ENCODE measurements around the gene FBXW5. TPM values are rescaled to one million over a fixed set of nuclear protein-coding genes. Genes with fewer than 3 reads are reported as not detected.

The FBXW5 gene
- total RNA-seq, 2 experiments from 2014 or later = 44.0 to 47.8 TPM

DNA sequence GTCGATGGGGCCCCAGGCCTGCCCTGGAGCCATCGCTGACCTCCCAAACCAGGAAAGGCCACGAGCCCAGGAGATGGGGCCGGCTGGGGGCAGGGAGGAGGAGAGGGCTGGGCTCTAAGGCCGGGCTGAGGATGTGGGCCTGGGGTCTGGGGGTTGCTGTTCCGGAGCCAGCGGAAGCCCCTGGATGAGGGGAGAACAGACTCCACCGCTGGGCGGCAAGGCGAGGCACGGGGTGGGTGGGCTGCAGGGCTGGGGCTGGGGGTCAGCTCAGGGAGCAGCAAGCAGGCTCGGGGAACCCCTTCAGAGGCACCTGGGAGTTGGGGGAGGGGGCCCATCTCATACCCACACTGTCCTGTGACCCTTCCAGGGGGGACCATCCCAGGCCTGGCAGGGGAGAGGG lies 19.2 kb upstream of the FBXW5 start:
- intact Hi-C loops (cut with micrococcal nuclease) = no loop called here
- CTCF ChIA-PET = no interaction called here
- Mint-ChIP-seq H3K4me3 (no peak overlapping the region), H3K36me3 (ENCODE audit: low read depth) (no peaks in the 10 kb centered on the region), H3K27me3 (ENCODE audit: low read depth) (no peaks in the 10 kb centered on the region), H3K27ac (no peak overlapping the region), H3K4me1 (ENCODE audit: low read depth) (peaks cover 12% of the 10 kb centered on the region), H3K9me3 (no peaks in the 10 kb centered on the region)
- no peak for DNase-seq

DNA sequence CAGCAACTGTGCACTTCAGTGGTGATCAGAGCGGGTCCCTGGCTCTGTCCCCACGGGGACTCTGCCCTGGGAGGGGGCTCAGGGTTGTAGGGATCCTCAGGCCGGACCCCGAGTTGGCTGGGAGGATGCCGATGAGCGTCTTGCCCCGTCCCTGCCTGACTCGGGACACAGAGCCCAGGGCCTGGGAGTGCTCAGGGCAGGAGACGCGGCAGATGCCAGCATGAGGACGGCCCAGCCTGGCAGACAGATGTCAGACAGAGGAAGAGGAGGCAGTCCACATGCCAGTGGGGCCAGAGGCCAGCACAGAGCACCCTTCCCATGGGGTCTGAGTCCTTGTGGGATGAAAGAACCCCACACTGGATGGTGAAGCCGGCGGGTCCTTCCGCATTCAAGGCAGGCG lies 18.8 kb upstream of the FBXW5 start:
- CTCF ChIA-PET = no interaction called here
- H3K4me3 Mint-ChIP-seq = no peak overlapping the region
- H3K9me3 Mint-ChIP-seq = no peaks in the 10 kb centered on the region
- H3K27me3 Mint-ChIP-seq (ENCODE audit: low read depth) = no peaks in the 10 kb centered on the region
- H3K27ac Mint-ChIP-seq = no peak overlapping the region
- H3K36me3 Mint-ChIP-seq (ENCODE audit: low read depth) = no peaks in the 10 kb centered on the region
- DNase-seq = no peak
- intact Hi-C loops (cut with micrococcal nuclease) = no loop called here
- peaks cover 12% of the 10 kb centered on the region for H3K4me1 Mint-ChIP-seq (ENCODE audit: low read depth)

DNA sequence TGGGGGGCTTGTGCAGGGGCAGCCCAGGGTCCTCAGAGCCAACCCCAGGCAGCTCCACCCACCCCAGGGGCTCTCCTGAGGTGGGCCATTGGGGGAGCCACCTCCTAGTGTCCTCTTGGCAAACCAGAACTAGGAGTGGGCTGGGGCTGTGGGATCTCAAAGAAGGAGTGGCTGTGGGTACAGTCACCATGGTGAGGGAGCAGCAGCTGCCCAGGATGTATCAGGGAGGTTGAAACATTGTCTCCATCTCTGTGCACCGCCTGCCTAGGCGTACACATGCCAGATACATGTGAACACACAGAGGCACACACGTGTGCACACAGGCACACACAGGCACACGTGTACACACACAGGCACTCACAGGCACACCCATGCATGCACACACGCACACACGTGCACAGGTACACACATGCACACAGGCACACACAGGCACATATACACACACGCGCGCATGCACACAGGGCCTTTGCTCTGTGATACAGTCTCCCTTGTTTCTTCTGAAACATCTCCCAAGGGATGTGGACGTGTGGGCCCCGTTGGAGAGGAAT lies 18.2 kb upstream of the FBXW5 start:
- Mint-ChIP-seq H3K36me3 (ENCODE audit: low read depth) (no peaks in the 10 kb centered on the region), H3K4me1 (ENCODE audit: low read depth) (peaks cover 12% of the 10 kb centered on the region), H3K9me3 (no peaks in the 10 kb centered on the region), H3K4me3 (no peak overlapping the region), H3K27me3 (ENCODE audit: low read depth) (no peaks in the 10 kb centered on the region), H3K27ac (no peak overlapping the region)
- DNase-seq = no peak
- CTCF ChIA-PET = no interaction called here
- intact Hi-C loops (cut with micrococcal nuclease) = no loop called here

DNA sequence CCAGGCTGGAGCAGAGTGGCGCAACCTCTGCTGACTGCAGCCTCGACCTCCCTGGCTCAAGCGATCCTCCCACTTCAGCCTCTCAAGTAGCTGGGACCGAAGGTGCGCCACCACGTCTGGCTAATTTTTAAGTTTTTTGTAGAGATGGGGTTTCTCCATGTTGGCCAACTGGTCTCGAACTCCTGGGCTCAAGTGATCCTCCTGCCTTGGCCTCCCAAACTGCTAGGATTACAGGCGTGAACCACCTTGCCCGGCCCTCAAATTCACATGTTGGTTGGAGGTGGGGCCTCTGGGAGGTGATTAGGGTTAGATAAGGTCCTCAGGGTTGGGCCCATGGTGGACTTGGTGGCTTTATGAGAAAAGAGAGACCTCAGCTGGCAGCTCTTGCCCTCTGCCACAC lies 17.6 kb upstream of the FBXW5 start:
- no peaks in the 10 kb centered on the region for H3K9me3 Mint-ChIP-seq
- no peaks in the 10 kb centered on the region for H3K27me3 Mint-ChIP-seq (ENCODE audit: low read depth)
- H3K4me3 Mint-ChIP-seq = no peak overlapping the region
- H3K27ac Mint-ChIP-seq = no peak overlapping the region
- DNase-seq = no peak
- intact Hi-C loops (cut with micrococcal nuclease) = no loop called here
- H3K36me3 Mint-ChIP-seq (ENCODE audit: low read depth) = no peaks in the 10 kb centered on the region
- peaks cover 12% of the 10 kb centered on the region for H3K4me1 Mint-ChIP-seq (ENCODE audit: low read depth)
- CTCF ChIA-PET = interaction anchor here (0.6 kb wide), 1 partner anchor 146 kb away, joined by 4 read pairs; no protein-coding TSS in a partner anchor

DNA sequence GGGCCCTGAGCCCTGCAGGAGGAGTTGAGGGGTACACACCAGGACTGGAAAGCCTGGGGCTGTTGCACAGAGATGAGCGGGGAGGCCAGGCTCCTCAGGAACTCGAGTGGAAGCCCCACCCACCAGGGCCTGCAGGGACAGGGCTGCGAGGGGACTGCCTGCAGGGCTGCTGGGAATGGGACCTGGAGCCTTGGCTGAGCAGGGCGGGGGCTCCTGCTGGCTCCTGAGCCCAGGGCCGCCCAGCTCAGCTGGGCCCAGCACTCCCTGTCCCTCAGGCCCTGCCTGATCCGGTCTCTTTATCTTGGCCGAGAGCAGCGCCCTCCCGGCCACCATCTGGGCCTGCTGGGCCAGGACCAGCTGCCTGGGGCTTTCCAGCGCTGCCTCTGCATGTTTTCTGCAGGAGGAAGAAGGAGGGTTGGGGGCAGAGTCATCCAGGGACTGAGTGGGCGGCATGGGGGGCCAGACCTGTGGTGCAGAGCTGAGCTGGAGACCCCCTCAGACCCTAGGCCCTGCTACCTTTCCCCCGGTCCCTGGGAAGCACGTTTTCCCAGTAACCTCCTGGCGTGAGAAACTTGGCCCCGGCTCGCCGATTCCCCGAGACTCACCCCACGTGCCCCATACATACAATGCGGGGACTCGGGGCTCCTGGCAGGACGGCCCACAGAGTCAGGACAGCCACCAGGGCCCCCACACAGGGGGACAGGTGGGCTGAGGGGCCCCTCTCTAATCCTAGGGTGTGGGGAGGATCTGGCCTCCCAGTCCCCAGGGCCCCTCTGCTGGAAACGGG lies 16.9 kb upstream of the FBXW5 start:
- Mint-ChIP-seq H3K27ac (no peak overlapping the region), H3K4me3 (no peak overlapping the region), H3K27me3 (ENCODE audit: low read depth) (no peaks in the 10 kb centered on the region), H3K4me1 (ENCODE audit: low read depth) (peaks cover 12% of the 10 kb centered on the region), H3K9me3 (peaks cover 2% of the 10 kb centered on the region), H3K36me3 (ENCODE audit: low read depth) (no peaks in the 10 kb centered on the region)
- DNase-seq = no peak
- intact Hi-C loops (cut with micrococcal nuclease) = no loop called here
- CTCF ChIA-PET = interaction anchor here (0.6 kb wide), 1 partner anchor 145 kb away, joined by 4 read pairs; no protein-coding TSS in a partner anchor

DNA sequence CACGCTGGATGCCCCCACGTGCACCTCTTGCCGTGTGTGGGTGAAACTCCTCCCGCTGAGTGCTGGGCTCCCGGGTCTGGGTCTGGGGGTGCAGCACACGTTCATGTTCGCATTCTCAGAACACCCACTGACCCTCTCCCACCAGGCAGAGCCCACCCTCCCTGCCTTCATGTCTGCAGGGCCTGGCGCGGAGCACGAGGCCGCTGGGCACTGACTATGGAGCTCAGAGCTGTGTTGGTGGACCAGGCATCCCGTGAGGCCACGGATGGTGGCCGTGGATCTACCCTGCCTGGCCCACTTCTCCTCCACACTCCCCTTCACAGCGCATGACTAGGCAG lies 16.4 kb upstream of the FBXW5 start:
- no peaks in the 10 kb centered on the region for H3K27me3 Mint-ChIP-seq (ENCODE audit: low read depth)
- H3K36me3 Mint-ChIP-seq (ENCODE audit: low read depth) = no peaks in the 10 kb centered on the region
- no peak overlapping the region for H3K27ac Mint-ChIP-seq
- H3K4me3 Mint-ChIP-seq = no peak overlapping the region
- CTCF ChIA-PET = no interaction called here
- intact Hi-C loops (cut with micrococcal nuclease) = no loop called here
- no peak for DNase-seq
- H3K9me3 Mint-ChIP-seq = peaks cover 2% of the 10 kb centered on the region
- H3K4me1 Mint-ChIP-seq (ENCODE audit: low read depth) = peaks cover 7% of the 10 kb centered on the region

DNA sequence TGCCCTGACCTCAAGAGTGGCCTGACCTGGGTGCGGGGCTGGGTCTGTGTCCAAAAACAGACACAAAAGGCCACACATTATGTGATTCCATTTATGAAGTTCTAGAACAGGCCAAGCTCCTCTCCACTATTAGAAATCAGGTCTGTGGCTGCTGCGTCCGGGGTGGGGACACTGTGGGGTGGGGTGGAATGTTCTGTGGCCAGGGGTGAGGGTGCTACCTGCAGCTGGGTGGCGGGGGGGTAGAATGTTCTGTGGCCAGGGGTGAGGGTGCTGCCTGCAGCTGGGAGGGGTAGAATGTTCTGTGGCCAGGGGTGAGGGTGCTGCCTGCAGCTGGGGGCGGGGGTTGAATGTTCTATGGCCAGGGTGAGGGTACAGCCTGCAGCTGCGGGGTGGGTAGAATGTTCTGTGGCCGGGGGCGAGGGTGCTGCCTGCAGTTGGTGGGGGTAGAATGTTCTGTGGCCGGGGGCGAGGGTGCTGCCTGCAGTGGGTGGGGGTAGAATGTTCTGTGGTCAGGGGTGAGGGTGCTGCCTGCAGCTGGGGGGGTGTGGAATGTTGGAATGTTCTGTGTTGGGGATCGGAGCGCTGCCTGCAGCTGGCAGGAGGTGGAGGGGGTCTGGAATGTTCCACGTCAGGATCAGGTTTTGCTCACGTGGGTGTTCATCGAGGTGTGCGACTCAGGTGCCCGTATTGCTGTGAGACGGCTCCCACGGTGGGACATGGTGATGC lies 15.8 kb upstream of the FBXW5 start:
- no peaks in the 10 kb centered on the region for H3K27me3 Mint-ChIP-seq (ENCODE audit: low read depth)
- H3K27ac Mint-ChIP-seq = no peak overlapping the region
- no peak overlapping the region for H3K4me3 Mint-ChIP-seq
- DNase-seq = no peak
- CTCF ChIA-PET = no interaction called here
- intact Hi-C loops (cut with micrococcal nuclease) = no loop called here
- H3K4me1 Mint-ChIP-seq (ENCODE audit: low read depth) = peaks cover 4% of the 10 kb centered on the region
- no peaks in the 10 kb centered on the region for H3K36me3 Mint-ChIP-seq (ENCODE audit: low read depth)
- H3K9me3 Mint-ChIP-seq = peaks cover 2% of the 10 kb centered on the region

DNA sequence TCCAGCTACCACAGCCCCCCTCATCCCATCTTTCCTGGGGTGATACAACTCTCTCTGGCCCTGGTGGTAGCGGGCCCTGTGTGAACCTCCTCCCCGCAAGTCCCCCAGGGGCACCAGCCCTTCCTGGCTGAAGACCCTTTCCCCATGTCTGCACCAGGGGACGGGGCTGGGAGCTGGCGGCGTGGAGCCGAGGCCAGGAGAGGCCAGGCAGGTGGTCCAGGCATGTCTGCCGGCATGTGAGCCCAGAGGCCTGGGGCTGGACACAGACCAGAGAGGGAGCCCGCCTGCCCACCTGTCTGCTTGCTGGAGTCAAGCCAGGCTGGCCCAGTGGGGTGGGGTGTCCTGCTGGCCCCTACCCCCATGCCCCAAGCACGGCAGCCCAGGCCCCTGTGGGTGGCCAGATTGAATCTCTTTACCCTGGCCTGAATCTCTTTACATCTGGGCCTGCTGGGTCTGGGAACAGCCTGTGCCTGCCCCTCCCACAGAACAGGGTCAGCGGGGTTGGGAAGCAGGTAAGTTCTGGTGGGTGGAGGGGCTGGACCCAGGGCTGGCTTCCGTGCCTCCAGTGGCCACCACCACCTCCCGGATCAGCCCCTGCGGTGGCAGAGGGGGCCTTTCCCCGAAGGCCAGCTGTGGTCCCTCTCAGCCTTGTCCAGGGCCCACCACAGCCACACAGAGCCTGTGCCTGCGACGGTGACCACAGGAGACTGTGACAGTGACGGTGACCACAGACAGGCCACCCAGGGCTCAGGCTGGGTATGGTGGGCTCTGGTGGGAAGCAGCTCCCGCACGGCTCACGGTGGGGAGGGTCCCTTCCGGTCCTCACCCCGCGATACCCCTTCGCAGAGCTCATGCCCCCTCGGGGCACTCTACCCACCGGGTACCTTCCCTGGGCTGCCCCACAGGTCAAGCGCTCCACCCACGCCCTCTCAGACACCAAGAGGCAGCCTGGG lies 14.6 kb upstream of the FBXW5 start:
- no peak overlapping the region for H3K4me3 Mint-ChIP-seq
- peaks cover 2% of the 10 kb centered on the region for H3K9me3 Mint-ChIP-seq
- H3K36me3 Mint-ChIP-seq (ENCODE audit: low read depth) = no peaks in the 10 kb centered on the region
- intact Hi-C loops (cut with micrococcal nuclease) = no loop called here
- H3K4me1 Mint-ChIP-seq (ENCODE audit: low read depth) = peaks cover 2% of the 10 kb centered on the region
- no peaks in the 10 kb centered on the region for H3K27me3 Mint-ChIP-seq (ENCODE audit: low read depth)
- CTCF ChIA-PET = interaction anchor here (1.1 kb wide), 1 partner anchor 277 kb away, joined by 3 read pairs; no protein-coding TSS in a partner anchor
- DNase-seq = no peak
- no peak overlapping the region for H3K27ac Mint-ChIP-seq

DNA sequence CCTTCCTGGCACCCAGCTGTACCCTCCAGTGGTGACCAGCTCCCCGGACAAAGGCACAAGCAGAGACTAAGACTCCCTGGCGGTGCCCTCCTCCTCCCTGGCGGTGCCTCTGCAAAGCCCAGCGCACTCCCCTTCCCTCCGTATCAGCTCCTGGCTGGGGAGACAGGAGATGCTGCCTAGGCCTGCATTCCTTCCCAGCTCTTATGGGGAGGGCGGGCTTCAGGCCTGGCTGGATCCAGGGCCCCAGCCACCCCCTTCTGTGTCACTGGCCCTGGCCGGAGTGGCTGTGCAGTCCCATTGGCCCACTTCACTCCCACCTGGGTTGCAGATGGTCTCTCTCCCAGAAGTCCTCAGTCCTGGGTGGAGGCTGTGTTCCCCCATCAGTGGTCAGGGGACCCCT lies 13.9 kb upstream of the FBXW5 start:
- Mint-ChIP-seq H3K27me3 (ENCODE audit: low read depth) (no peaks in the 10 kb centered on the region), H3K4me1 (ENCODE audit: low read depth) (peaks cover 2% of the 10 kb centered on the region), H3K27ac (no peak overlapping the region), H3K9me3 (peaks cover 2% of the 10 kb centered on the region), H3K4me3 (no peak overlapping the region), H3K36me3 (ENCODE audit: low read depth) (no peaks in the 10 kb centered on the region)
- no peak for DNase-seq
- intact Hi-C loops (cut with micrococcal nuclease) = no loop called here
- CTCF ChIA-PET = interaction anchor here (1.1 kb wide), 1 partner anchor 278 kb away, joined by 3 read pairs; no protein-coding TSS in a partner anchor

DNA sequence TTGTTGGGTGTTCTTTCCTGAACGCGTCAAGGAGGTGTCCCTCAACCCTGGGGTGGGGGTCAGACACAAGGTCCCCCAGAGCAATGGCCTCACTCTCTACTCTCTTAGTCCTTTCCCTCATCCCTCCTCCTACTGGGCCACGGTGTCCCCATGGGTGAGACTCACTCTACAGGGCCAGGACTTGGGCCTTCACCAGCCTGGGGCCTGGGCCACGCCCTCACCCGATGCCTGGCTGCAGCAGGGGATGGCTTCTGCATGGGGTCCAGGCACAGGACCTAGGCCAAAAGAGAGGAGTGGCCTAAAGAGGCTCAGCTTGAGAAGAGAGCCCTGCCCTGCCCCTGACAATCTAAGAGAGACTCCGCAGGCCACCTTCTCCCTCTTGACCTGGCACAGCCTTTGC lies 13.4 kb upstream of the FBXW5 start:
- peaks cover 2% of the 10 kb centered on the region for H3K9me3 Mint-ChIP-seq

DNA sequence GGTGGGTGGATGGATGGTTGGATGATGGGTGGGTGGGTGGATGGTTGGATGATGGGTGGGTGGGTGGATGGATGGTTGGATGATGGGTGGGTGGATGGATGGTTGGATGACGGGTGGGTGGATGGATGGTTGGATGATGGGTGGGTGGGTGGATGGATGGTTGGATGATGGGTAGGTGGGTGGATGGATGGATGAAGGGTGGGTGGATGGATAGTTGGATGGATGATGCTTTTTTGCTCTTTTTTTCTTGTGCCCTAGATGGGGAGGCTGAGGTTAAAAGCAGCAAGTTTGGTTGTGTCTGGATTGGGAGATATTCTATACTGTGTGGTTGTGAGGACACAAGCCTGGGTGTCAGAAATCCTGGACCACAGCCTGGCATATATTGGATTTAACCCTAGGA lies 12.9 kb upstream of the FBXW5 start:
- Mint-ChIP-seq H3K9me3 (peaks cover 2% of the 10 kb centered on the region), H3K4me3 (no peak overlapping the region), H3K4me1 (ENCODE audit: low read depth) (peaks cover 2% of the 10 kb centered on the region), H3K27ac (no peak overlapping the region), H3K36me3 (ENCODE audit: low read depth) (no peaks in the 10 kb centered on the region), H3K27me3 (ENCODE audit: low read depth) (no peaks in the 10 kb centered on the region)
- no peak for DNase-seq
- intact Hi-C loops (cut with micrococcal nuclease) = no loop called here
- CTCF ChIA-PET = no interaction called here

More for the DNA sequence above, 13.4 kb upstream of the FBXW5 start:
- no peaks in the 10 kb centered on the region for H3K27me3 Mint-ChIP-seq (ENCODE audit: low read depth)
- CTCF ChIA-PET = interaction anchor here (1.1 kb wide), 1 partner anchor 279 kb away, joined by 3 read pairs; no protein-coding TSS in a partner anchor
- H3K36me3 Mint-ChIP-seq (ENCODE audit: low read depth) = no peaks in the 10 kb centered on the region
- peaks cover 2% of the 10 kb centered on the region for H3K4me1 Mint-ChIP-seq (ENCODE audit: low read depth)
- no peak for DNase-seq
- H3K27ac Mint-ChIP-seq = no peak overlapping the region
- intact Hi-C loops (cut with micrococcal nuclease) = no loop called here
- no peak overlapping the region for H3K4me3 Mint-ChIP-seq

DNA sequence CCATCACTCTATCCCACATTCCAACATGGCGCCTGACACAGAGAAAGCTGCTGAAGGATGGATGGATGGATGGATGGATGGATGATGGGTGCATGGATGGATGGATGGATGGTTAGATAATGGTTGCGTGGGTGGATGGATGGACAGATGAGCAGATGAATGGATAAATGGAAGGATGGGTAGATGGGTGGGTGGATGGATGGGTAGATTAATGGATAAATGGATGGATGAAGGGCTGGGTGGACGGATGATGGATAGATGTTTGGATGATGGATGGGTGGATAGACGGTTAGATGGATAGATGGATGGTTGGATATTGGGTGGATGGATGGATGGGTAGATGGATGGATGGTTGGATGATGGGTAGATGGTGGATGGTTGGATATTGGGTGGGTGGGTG lies 12.1 kb upstream of the FBXW5 start:
- Mint-ChIP-seq H3K4me3 (no peak overlapping the region), H3K27me3 (ENCODE audit: low read depth) (no peaks in the 10 kb centered on the region), H3K27ac (no peak overlapping the region), H3K4me1 (ENCODE audit: low read depth) (peaks cover 2% of the 10 kb centered on the region), H3K36me3 (ENCODE audit: low read depth) (no peaks in the 10 kb centered on the region), H3K9me3 (peaks cover 2% of the 10 kb centered on the region)
- intact Hi-C loops (cut with micrococcal nuclease) = no loop called here
- CTCF ChIA-PET = no interaction called here
- DNase-seq = no peak
